NCI-H345 treated with DMSO at 0.1 percent for 48 hours (cell line): ENCODE data around the gene TOGARAM2.

Experiments used
- DNase-seq: peaks from one replicate; lab custom pipeline; 2025; ENCODE audit not compliant: unreplicated experiment; lab: John Stamatoyannopoulos, UW

The TOGARAM2 gene

DNA sequence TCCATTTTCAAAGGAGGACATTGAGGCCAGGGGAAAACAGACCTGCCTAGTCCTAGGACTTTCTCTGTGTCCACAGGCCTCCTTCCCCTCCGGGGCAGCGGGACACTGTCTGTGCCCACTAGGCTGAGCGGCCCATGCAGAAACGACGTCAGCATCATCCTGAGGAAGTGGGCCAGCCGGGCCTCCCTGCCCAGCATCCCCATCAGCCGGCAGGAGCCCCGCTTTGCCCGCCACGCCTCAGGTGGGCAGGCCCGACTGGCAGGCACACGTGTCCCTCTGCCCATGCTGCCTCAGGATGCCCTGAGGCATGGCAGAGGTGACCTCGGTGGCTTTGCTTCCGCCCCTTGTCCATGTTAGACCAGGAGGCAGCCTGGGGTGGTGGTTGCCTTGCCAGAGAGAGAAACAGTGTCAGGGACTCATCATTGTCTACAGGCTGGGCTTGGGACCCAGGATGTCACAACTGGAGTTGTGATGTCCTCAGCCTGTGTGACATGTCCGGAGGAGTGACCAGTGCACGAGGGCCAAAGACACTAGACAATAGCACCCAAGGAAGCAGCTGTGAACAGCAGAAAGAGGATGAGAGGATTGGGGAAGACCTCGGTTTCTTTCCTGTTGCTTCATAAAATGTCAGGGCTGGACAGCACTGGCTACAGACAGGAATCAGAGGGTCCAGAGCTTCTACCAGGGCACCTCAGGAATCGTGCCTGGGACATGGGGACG lies 36.8 kb downstream of the TOGARAM2 start:
- DNase-seq = no peak

DNA sequence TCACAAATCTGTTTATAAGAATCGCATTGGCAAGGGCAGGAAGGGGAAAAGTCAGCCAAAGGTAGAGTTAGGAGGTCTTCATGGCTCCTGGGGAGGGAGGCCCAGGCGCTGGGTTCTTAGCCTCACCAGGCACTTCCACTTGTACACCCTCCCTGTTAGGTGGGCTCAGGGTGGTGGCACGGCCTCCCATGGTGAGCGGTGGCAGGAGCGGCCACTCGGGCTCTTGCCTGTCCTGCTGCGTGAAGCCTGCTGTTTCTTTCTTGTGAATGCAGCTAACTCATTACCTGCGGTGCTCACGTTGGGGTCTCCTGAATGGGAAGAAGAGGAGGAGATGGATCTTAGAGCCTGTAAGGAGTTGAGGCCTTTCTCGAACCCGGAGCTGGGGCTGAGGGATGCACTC lies 40.8 kb downstream of the TOGARAM2 start:
- DNase-seq = no peak

DNA sequence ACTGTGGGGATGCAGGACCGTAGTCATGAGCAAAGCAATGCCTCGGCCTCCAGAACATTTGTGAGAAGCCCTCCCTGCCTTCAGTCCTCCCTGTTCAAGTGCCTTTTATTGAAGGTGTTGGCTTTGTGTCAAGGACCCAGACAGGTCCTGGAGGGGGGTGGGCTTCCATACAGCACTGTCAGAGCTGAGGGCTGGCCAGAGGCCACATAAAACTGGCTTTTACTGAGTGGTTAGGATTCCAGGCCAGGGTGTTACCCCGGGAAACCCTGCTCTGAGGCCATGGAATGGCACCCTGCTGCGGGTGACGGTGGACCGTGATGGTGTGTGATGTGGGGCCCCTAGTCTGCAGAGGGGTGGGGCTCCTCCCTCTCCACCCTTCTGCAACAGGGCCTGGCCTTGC lies 41.6 kb downstream of the TOGARAM2 start:
- no peak for DNase-seq

DNA sequence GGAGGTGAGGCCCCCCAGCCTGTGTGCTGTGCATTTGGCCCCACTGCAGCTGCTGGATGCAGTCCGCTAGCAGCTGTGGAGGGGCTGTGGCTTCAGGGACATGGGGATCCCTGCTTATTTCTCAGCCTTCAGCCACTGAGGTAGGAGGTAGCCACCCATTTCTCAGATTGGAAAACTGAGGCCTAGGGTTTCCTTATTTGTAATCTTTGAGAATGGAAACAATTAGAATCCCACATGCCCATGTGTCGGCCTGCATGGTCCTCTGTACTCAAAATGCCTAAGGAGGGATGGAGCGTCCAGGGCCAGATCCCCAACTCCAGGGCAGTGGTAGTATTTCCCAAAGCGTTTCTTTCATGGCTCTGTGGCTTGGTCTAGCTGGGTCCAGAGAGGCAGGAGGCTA lies 42.1 kb downstream of the TOGARAM2 start:
- no peak for DNase-seq

DNA sequence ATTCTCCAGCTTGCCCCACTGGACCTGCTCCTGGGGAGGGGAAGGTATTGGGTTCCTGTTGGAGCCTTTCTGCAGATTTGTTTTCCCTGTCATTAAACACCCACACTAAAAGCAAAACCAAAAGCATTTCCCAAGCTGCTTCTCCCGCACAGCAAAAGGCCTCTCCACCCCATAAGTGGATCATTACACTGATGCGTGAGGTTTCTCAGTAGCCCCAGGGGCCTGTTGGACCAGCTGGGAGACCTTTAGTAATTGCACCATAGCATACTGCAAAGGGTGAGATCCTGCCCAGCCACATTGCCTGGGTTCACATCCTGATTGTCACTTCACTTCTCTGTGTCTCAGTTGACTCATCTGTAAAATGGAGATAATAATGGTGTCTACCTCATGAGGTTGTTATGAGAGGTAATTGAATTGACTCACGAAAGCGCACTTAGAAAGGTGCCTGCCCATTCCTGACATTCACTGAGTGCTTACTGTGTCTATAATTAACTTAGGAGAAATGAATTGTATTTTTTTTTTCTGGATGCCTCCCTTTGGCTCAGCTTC lies 43.9 kb downstream of the TOGARAM2 start:
- no peak for DNase-seq

DNA sequence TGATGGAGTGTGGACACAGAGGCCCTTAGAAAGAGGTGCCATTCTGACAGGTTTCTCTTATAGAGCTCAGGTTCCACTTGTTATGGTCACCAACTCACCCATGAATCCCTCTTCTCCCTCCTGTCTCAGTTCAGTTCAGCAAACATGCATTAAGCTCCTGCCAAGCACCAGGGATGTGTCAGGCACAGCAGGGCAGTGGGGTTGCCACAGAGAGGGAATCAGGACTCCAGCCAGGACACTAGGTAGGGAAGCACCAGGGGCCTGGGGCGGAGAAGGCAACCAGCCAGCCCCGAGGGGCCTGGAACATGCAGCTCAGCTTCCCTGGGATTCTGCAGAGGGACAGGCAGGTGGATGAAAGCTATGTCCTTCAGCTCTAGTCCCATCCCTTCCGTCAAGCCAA lies 44.6 kb downstream of the TOGARAM2 start:
- DNase-seq = no peak

DNA sequence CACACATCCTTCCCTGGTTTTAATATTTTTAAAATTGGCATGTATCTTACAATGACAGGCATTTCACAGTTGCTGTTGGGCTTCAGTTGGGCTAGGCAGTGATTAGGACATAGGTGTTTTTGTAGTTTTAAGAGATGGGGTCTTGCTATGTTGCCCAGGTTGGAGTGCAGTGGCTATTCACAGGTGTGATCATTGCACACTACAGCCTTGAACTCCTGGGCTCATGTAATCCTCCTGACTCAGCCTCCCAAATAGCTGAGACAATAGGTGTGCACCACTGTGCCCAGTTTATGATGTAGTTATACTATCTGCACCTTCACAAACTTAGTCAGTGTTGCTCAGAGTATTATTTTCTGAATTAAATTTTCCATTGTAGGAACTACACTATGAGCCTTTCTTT lies 49.9 kb downstream of the TOGARAM2 start:
- DNase-seq = no peak

DNA sequence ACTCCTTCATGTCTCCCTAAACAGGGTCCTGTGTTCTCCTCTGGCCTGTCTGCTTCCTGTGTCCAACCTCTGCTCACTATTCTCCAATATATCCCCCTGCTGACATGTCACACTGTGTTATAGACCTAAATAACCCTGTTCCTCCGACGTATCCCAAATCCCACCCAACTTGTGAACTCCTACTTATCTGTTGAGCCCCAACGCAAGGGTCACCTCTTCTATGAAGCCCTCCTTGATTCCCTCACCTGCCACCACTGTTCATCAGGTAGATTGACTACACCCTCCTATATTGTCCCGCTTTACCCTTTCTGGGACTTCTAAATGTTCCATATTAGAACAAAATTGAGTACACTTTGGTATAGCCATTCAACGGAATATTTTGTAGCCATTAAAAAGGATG lies 51.1 kb downstream of the TOGARAM2 start:
- no peak for DNase-seq

DNA sequence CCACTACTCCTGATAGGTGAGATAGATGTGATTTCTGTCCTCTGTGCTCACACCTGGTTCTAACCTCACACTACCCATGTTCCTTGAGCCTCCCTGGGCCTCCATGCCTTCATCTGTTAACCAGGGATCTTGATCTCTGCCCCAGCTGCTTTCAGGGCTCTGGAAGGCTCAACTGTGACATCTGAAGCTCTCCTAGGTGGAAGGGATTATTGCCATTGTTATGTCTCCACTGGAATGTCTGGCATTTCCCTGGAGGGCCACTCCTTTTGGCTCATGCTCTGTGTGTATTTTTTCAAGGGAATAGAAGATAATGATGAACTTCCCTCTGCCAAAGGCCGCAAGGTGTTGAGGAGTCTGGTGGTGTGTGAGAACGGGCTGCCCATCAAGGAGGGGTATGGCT lies 52.1 kb downstream of the TOGARAM2 start:
- no peak for DNase-seq

DNA sequence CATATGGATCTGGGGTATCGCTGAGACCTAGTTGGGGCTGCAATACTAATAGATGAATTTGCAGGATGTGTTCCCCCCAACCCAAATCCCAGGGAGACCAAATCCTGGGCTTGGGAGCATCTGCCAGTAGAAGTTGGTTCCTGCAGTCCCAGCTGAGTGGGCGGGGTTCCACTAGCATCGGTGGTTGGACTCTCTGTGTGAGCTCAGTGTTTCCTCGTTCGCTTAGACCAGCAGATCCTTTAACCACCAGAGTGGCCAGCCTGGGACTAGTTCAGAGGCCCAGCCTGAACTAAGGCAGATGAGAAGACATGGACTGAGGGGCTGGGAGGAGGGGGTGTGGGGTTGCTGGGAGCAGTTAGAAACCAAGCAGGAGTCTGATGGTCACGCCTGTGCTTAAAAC lies 52.6 kb downstream of the TOGARAM2 start:
- no peak for DNase-seq

DNA sequence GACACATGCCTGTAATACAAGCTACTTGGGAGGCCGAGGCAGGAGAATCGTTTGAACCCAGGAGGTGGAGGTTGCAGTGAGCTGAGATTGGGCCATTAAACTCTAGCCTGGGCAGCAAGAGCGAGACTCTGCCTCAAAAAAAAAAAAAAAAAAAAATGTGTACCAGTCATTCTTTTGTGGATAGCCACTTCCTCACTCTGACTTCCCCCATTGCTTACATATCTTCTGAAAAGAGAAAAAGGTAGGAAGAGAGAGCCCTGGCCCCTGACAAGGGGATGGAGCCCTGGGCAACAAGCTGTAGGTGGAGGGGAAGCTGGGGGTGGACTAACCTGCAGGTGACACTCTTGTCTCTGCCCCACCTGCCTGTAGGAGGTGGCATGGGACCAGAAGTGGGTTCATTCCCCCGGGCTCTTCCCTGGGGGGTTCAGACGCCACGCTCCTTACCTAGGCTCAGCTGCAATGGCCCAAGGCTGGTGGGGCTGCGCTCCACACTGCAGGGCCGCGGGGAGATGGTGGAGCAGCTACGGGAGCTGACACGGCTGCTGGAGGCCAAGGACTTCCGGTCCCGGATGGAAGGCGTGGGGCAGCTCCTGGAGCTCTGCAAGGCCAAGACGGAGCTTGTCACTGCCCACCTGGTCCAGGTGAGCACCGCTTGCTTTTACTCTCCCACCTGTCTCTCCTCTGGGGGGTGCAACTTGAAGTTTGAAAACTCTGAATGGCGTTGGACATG lies 54.1 kb downstream of the TOGARAM2 start:
- no peak for DNase-seq

DNA sequence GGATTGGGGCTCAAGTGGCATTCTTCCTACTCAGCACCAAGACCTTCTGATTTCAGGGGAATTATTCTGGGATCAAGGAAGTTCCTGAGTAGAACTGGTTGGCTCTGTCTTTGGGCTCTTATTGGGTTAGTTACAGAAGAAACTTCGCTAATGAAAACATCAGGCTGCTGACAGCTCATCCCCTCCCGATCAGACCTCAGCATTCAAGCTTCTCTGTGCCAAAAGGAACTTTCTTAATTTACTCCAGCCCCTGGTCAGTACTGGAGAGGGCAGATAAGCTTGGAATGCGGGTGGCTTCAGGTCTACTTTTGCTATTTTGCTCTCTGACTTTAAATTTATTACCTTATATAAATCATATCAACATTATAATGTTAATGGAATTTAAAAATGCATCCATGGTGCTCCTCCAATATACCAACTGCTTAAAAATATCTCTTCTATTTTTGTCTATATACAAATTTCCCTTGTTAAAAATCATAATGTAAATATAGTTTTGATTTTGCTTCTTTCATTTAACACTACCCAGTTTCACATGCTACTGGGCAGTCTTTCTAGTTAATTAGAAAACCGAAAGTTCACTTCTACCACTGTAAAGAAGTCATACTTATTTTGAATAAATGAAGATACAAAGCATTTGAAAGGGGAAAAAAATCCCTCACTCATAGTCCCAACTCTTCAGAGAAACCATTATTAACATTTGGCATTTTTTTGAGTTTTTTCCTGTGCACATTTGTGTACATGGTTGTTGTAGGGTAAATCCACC lies 58.8 kb downstream of the TOGARAM2 start:
- DNase-seq = no peak

DNA sequence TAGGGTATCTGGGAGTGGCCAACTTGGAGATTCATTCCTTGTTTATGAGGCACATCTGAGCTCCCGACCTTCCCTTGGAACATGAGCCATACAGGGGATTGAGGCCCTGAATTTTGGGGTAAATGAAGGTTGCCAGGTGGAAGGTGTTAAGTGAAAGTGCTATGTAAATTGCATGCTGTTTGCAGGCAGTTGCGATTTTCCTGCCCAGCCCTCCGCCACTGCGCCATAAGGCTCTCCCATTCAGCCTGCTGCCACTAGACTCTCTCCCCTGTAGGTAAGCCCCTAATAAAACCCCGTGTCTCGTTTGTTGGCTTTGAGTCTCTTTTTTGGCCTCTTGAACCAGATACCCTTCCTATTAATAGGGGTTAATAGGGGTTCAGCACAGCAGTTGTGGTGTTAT lies 59.5 kb downstream of the TOGARAM2 start:
- DNase-seq = no peak

DNA sequence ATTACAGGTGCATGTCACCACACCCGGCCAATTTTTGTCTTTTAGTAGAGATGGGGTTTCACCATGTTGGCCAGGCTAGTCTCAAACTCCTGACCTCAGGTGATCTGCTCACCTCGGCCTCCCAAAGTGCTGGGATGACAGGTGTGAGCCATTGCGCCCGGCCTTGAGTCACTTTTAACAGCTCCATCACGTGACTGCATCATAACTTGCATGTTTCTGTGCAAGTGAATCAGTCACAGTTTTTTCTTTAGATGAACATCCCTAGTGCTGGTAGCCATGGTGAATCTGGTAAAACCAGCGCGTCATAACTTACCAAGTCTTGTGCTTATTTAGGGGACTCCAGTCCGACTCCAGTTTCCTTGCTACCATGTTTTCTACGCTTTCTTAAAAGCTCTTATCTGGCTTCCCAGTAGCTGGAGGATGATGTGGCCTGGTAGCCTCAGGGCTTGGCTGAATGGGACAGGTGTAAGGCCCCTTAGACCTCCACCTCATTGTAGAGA lies 60.1 kb downstream of the TOGARAM2 start:
- DNase-seq = no peak

DNA sequence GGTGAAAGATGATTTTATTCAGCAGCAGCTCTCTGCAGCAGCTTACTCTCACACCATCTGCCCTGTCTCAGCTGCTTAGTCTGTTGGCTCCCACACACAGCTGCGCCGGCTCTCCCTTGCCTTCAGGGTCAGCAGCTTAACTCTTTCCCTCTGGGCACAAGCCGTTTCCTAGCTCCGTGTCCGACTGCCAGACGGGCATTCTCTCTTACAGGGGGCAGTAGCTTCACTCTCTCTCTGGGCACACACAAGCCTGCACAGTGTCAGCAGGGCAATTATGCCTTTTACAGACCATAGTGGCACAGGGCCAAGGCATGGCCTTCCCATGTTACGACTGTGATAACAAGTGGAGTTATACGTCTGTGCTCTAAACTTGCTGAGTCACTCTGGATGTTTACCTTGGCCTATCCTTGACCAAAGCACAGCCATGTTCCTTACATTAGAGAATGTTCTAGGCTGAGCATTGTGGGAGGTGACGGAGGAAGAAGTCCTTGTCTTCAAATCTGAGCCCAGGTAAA lies 61.5 kb downstream of the TOGARAM2 start:
- DNase-seq = no peak

DNA sequence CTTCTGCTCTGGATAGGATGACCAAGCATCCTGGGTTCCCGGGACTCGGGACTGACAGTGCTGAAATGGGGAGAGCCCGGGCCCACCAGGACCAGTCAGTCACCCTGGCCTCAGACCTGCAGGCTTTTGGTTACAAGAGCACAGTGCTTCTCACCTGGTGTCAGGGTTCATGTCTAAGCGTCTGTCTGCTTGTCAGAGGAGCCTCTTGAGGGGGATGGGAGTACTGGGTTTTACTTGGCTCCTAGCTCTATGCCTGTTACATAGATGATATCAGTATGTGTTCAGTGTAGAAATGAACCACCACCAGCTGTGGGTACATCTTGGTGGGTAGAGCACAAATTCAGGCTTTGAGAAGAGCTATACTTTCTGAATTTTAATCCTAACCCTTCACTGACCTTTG lies 63.4 kb downstream of the TOGARAM2 start:
- DNase-seq = no peak

DNA sequence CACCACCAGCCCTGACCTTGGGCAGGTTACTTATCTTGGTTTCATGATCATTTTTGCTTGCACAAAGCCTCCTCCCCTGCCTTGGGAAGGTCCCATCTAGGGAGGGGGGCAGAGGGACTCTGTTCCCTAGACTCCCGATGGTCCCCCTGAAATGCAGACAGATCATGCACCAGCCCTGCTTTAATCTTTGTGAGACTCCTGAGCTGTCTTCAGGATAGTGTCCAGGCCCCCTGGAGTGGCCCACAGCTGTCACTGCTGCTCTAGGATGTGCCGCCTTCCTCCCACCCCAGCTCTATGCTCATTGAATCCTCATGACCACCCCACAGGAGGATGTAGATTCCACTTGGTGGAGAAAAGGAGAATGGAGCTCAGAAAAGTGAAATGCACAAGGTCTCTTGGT lies 65.2 kb downstream of the TOGARAM2 start:
- DNase-seq = no peak

DNA sequence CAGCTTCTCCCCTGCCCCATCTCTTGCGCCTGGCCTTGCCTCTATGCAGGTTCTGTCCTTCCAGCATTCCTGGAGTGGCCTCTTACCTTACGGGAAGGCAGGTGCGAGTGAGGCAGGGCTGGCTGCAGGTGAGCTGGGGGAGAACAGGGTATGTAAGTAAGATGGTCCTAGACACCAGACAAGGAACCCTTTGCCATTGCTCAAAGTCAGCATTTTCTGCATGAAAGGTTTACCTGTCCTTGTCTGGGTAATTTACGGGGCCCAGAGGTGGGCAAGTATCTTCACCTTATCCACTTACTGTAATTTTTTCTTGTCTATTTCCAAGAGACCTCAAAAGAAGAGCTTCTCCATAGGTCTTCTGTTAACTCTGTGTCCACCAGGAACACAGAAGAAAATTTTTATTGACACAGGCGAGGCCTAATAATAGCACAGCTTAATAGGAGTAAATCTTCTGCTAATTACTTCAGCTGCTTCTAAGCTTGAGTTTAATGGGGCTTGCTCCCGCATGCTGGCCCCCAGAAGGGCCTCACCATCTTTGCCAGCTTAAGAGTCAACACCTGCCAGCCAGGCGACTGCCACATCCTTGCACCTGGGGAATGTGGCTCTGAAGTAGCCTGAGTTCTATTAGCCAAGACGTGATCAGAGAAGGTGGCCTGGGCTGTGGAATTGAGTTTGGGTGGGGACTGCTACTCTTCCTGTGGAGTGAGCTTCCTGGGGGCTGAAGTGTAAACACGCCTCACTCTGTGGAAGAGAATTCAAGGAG lies 66.2 kb downstream of the TOGARAM2 start:
- DNase-seq = no peak

DNA sequence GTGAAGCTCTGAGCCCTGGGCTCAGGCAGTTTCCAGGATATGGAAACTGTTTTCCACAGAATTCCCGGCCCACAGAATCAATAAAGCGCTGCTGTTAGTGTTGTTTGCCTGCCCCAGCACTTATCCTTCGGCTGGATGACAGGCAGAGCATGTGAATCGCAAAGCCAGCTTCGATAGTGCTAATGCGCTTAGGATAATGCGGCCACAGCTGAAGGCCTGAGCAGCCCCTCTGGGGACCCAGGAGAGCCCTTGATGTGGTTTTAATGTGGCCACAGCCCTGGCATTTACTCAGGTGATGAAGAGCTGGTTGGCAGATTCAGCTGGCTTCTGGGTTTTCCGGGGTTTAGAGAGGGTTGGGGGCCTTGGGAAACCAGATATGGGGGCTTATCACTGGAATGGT lies 69.5 kb downstream of the TOGARAM2 start:
- no peak for DNase-seq

DNA sequence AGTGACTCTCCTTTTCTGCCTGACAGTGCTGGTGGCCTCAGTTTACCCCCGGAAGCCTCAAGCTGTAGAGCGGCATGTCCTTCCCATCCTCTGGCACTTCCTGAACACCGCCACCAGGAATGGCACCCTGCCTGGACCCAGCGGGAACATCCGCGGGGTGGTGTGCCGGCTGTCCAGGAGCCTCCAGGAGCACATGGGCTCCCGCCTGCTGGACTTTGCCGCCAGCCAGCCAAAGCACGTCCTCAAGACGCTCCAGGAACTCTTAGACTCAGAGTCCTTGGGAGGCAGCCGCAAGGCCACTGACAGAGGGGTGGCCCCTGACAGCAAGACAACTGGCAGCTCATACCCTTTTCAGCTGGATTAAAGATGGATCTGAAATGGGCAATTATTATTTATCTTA lies 70.6 kb downstream of the TOGARAM2 start:
- no peak for DNase-seq

DNA sequence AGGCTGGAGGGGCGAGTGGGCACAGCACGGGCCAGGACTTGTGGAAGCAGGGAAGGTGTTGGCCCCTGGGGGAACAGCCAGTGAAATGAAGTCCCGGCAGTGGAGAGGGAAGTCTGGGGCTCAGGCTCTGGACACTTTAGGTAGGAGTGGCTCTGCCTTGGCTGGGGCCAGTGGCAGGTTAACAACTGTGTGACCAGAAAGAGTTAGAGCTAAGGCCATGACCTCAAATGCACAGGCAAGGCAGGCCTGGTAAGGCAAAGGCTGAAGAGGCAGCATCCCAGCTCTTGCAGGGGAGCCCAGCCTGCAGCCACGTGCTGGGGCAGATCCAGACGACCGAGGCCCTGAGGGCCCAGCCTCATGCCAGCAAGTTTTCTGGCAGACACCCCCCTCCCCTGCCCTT lies 71.7 kb downstream of the TOGARAM2 start:
- DNase-seq = no peak
